Astrocyte (in vitro differentiated cells and primary cell): ENCODE results near the gene NPIPA7. TPM values are rescaled to one million over a fixed set of nuclear protein-coding genes. Genes with fewer than 3 reads are reported as not detected.
"Not testable (repeated sequence)": the region's sequence is repeated elsewhere in the genome, so short reads cannot be mapped to it uniquely, and the experiment has no call there.

Experiments used
- DNase-seq: peaks from one replicate; pipeline ENCODE4 v3.0.0-alpha.2; 2010; ENCODE audit warnings: low read depth
- FAIRE-seq: peaks from 2 replicates; lab custom pipeline; 2011; peaks lifted over from hg19 to GRCh38; lab: Jason Lieb, UNC
- H2AFZ ChIP-seq: 2 replicates; pipeline ENCODE4 v1.6.0; 2012; ENCODE audit warnings: low read depth, low read length, inconsistent platforms
- H3K27ac ChIP-seq: 2 replicates; pipeline ENCODE4 v1.5.1; 2011; ENCODE audit warnings: low read depth, low read length, inconsistent platforms
- H3K27me3 ChIP-seq: 2 replicates; pipeline ENCODE4 v1.6.0; 2011; ENCODE audit warnings: low read length, inconsistent platforms; ENCODE audit not compliant: insufficient read depth
- H3K36me3 ChIP-seq: 2 replicates; pipeline ENCODE4 v1.5.1; 2011; ENCODE audit warnings: low read length, inconsistent platforms; ENCODE audit not compliant: insufficient read depth
- H3K4me1 ChIP-seq: 2 replicates; pipeline ENCODE4 v1.5.1; 2011; ENCODE audit warnings: low read length, inconsistent platforms; ENCODE audit not compliant: insufficient read depth
- H3K4me2 ChIP-seq: 2 replicates; pipeline ENCODE4 v1.6.0; 2012; ENCODE audit warnings: low read length, inconsistent platforms
- H3K4me3 ChIP-seq: 2 replicates; pipeline ENCODE4 v1.5.1; 2011; ENCODE audit warnings: low read depth, mild to moderate bottlenecking, low read length, inconsistent platforms; ENCODE audit not compliant: insufficient read depth
- H3K79me2 ChIP-seq: 2 replicates; pipeline ENCODE4 v1.6.0; 2012; ENCODE audit warnings: mild to moderate bottlenecking, low read length, inconsistent platforms; ENCODE audit not compliant: insufficient read depth
- H3K9ac ChIP-seq: 2 replicates; pipeline ENCODE4 v1.6.0; 2012; ENCODE audit warnings: mild to moderate bottlenecking, low read length, inconsistent platforms
- H3K9me3 ChIP-seq: 2 replicates; pipeline ENCODE4 v1.5.1; 2012; ENCODE audit warnings: low read depth, mild to moderate bottlenecking, low read length, inconsistent platforms; ENCODE audit not compliant: insufficient read depth
- H4K20me1 ChIP-seq: 2 replicates; pipeline ENCODE4 v1.6.0; 2012; ENCODE audit warnings: low read length, inconsistent platforms; ENCODE audit not compliant: insufficient read depth
- H3K27ac Mint-ChIP-seq: one replicate; pipeline ENCODE4 v1.8.0; 2021; ENCODE audit warnings: mild to moderate bottlenecking, mixed read lengths; ENCODE audit not compliant: unreplicated experiment
- H3K27me3 Mint-ChIP-seq: one replicate; pipeline ENCODE4 v1.8.0; 2021; ENCODE audit warnings: low read depth, mixed read lengths; ENCODE audit not compliant: unreplicated experiment
- H3K36me3 Mint-ChIP-seq: one replicate; pipeline ENCODE4 v1.8.0; 2021; ENCODE audit warnings: low read depth, mixed read lengths; ENCODE audit not compliant: unreplicated experiment
- H3K4me1 Mint-ChIP-seq: one replicate; pipeline ENCODE4 v1.8.0; 2021; ENCODE audit warnings: low read depth, mixed read lengths; ENCODE audit not compliant: unreplicated experiment
- H3K4me3 Mint-ChIP-seq: one replicate; pipeline ENCODE4 v1.8.0; 2021; ENCODE audit warnings: mild to moderate bottlenecking, moderate library complexity, mixed read lengths; ENCODE audit not compliant: unreplicated experiment
- H3K9me3 Mint-ChIP-seq: one replicate; pipeline ENCODE4 v1.8.0; 2021; ENCODE audit warnings: mild to moderate bottlenecking, mixed read lengths; ENCODE audit not compliant: unreplicated experiment
- microRNA-seq: library from miRNA; unstranded; fragments of <30 nt; microRNA quantifications from one replicate; pipeline ENCODE4 v1.2.0, GENCODE V29; 2020
- total RNA-seq: library from RNA; stranded (reverse); gene quantifications from 2 replicates; pipeline ENCODE4 v1.2.1, GENCODE V29; 2021

NPIPA7 gene
- total RNA-seq, 1 donor from 2014 or later = 8.0 TPM

- not testable (repeated sequence) for DNase-seq, H3K27ac Mint-ChIP-seq, H3K27ac ChIP-seq, H3K79me2 ChIP-seq, H3K9ac ChIP-seq, H3K9me3 Mint-ChIP-seq, H3K27me3 ChIP-seq, H3K4me2 ChIP-seq, H3K27me3 Mint-ChIP-seq, H3K4me3 ChIP-seq, FAIRE-seq, H3K36me3 ChIP-seq, H3K4me1 Mint-ChIP-seq, H3K4me1 ChIP-seq, H3K9me3 ChIP-seq, H2AFZ ChIP-seq, H3K4me3 Mint-ChIP-seq, H4K20me1 ChIP-seq, H3K36me3 Mint-ChIP-seq
These were observed 52.2 kb downstream of the NPIPA7 start for GRCh38 chr16:16431135-16431534.

- DNase-seq, H3K9me3 ChIP-seq, H3K4me1 ChIP-seq, H3K9me3 Mint-ChIP-seq, H3K4me2 ChIP-seq, H3K27me3 Mint-ChIP-seq, H3K27me3 ChIP-seq, H3K27ac ChIP-seq, FAIRE-seq, H3K27ac Mint-ChIP-seq, H3K36me3 ChIP-seq, H3K4me3 Mint-ChIP-seq, H4K20me1 ChIP-seq, H3K36me3 Mint-ChIP-seq, H3K79me2 ChIP-seq, H3K4me3 ChIP-seq, H3K4me1 Mint-ChIP-seq, H3K9ac ChIP-seq, H2AFZ ChIP-seq: not testable (repeated sequence)
These were observed 55.8 kb downstream of the NPIPA7 start for GRCh38 chr16:16434711-16435110.

- not testable (repeated sequence) for H3K9me3 Mint-ChIP-seq, H3K4me3 Mint-ChIP-seq, H3K9me3 ChIP-seq, H3K36me3 Mint-ChIP-seq, H3K27me3 ChIP-seq, FAIRE-seq, H3K27ac Mint-ChIP-seq, H3K4me1 Mint-ChIP-seq, H3K79me2 ChIP-seq, H3K9ac ChIP-seq, H3K4me2 ChIP-seq, H3K36me3 ChIP-seq, H2AFZ ChIP-seq, H3K27me3 Mint-ChIP-seq, H3K27ac ChIP-seq, H4K20me1 ChIP-seq, DNase-seq, H3K4me3 ChIP-seq, H3K4me1 ChIP-seq
These were observed 62.5 kb downstream of the NPIPA7 start for GRCh38 chr16:16441401-16441800.

Small RNAs within 50 kb of the gene (microRNA-seq; reads per million reads assigned to microRNA genes)
- not detected for gene MIR6511A3
- gene MIR6770-2 = not detected

Other genes starting within 250 kb of the NPIPA7 start
- gene ABCC6, start 155.6 kb upstream of the NPIPA7 start, total RNA-seq = 2.4 and 3.0 TPM in 2 replicates
- 63.1 and 64.1 TPM in 2 replicates for gene NOMO3, start 146.6 kb upstream of the NPIPA7 start, total RNA-seq